HG02678 (cell line): ENCODE measurements around the gene CRB1.

ENCODE experiments used
- ATAC-seq: cut with Tn5 transposase; IDR thresholded peaks from one replicate; pipeline ENCODE4 v1.9.1; 2021; ENCODE audit warnings: mild to moderate bottlenecking, moderate library complexity; ENCODE audit not compliant: unreplicated experiment

Gene CRB1

GRCh38 chr1:197302775-197303174, 34.7 kb downstream of the CRB1 start:
- ATAC-seq: no peak

GRCh38 chr1:197303463-197303862, 35.4 kb downstream of the CRB1 start:
- ATAC-seq: no peak

DNA sequence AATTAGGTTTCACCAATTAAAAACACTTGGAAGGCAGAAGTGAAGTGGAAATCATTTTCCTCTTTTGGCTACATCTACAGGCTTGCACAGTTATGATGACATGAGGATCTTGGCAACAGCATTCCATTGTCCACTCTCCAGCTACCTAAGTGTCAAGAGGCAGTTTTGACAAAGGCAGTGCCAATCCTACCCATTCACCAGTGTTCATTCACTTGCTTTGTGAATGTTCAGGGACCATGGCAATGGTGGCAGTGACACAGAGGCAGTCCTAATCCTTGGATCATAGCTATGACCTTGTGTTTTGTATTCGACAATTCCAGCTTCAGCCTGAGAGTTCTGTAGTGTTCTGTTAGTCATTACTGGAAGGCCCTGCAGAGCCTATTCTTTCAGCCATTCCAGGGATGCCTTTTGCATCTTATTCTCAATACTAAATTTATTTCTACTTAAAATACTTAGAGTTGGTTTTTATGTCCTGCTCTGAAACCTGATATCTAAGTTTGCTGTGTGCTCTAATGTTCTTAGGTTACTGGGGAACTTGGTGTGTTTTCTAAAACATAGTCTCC, 36.7 kb downstream of the CRB1 start:
- ATAC-seq: no peak

- ATAC-seq: no peak
These were observed 37.9 kb downstream of the CRB1 start for GRCh38 chr1:197305925-197306324.

DNA sequence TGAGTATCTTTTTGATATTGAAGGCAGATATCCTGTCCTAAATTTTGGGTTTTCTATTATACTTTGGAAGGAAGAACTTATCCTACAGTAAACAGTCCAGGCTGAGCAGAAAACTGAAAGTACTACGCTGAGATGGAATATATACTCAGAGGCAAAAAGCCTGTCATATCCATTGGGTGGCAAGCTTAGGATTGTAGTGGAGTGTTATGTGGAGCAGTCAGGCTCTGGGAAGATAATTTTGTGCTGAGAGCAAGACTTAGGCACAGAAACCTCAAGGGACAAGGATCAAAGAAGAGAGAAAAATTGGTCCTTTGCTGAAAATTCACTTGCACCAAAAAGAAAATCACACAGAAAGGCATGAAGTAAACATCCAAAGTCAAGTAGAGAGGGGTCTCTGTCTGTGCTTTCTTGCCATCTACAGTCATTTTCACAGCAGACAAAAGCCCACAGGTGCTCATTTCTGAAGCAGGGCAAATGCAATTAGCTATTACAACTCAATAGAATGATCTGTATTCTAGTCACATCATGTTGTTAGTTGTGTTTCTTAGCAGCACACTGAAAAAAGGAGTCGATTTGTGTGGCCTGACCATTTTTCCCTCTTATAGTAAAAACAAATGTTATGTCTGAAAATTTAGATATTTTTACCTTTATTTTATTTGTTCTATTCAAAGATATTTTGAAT, 38.5 kb downstream of the CRB1 start:
- no peak for ATAC-seq

DNA sequence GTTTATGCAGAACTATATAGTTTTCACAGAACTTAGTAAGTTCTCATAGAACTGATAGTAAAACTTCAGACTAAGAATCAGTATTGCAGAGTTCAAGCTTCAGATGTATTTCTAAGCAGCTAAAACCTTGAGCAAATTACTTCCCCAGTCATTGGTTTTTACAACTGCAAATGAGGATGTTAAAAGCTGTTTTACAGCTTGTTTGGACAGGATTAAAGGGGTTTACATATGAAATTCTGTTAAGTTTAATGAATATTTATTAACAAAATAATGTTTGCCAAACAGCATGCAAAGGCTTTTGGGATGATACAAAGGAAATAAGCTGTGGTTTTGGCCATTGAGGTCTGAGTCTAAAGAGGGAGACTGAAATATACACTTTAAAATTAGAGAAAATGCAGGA, 39.1 kb downstream of the CRB1 start:
- ATAC-seq: no peak

DNA sequence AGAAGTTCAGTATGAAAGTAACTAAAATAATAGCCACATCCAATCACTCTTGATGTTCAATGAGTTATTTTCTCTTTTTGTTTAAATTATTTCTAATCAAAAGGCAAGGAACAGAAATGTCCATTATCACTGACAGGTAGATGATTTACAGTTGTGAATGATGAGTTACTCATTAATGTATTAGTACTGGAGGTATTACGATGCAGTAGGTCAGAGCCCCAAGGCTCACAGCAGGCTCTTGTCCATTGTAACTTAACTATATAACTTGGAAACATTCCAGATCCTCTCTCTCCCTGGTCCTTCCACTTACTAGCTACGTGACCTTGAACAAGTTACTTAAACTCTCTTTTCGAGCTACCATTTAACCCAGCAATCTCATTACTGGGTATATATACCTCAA, 39.5 kb downstream of the CRB1 start:
- no peak for ATAC-seq

DNA sequence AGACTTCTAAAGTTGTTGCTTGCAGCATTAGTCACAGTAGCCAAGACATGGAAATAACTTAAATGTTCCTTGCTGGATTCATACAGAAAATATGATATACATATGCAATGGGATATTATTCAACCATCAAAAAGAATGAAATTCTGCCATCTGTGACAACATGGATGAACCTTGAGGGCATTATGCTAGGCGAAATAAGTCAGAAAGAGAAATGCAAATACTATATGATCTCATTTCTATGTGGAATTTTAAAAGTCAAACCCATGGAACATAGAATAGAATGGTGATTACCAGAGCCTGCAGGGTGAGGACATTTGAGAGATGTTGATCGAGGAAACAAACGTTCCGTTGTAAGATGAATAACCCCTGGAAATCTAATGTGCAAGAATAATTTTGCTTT, 43.0 kb downstream of the CRB1 start:
- ATAC-seq: no peak

DNA sequence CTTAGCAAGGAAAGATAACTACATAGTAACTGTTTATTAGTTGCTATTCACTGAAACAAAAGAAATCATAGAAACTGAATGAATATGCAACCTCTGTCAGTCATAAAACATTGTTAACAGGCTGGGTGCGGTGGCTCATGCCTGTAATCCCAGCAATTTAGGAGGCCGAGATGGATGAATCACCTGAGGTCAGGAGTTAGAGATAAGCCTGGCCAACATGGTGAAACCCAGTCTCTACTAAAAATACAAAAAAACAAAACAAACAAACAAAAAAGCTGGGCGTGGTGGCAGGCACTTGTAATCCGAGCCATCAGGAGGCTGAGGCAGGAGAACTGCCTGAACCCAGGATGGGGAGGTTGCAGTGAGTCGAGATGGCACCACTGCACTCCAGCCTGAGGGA, 44.1 kb downstream of the CRB1 start:
- ATAC-seq: no peak

DNA sequence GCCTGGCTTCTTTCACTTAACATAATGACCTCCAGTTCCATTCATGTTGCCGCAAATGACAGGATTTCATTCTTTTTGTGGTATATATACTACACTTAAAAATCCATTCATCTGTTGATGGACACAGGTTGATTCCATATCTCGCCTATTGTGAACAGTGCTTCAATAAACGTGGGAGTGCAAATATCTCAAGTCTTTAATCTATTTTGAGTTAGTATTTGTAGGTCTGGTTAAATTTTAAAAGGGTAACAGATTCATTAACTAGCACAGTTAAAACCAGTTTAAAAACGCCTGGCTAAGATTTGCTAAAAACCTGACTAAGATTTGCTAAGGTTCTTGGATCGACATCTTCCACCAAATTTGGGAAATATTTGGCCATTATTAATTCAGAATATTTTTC, 45.7 kb downstream of the CRB1 start:
- no peak for ATAC-seq

- no peak for ATAC-seq
These were observed 46.6 kb downstream of the CRB1 start for GRCh38 chr1:197314682-197315081.

DNA sequence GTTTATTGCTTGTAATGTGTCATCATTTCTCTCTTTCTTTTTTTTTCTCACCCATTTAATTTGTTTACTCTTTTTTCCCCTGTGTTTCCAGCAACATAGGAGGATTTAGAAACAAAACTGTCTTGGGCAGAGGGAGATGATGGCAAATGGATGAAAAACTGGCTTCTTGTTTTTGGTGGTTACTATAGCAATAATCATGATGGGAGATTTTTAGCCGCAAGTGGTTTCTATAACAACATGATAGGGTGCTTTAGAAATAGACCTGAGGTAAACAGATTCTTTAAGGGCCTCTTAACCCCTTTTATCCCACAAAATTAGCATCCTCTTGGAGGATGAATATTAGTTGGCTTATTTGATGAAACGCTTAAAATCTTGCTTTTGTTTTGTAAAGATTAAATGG, 51.6 kb downstream of the CRB1 start:
- ATAC-seq: no peak

DNA sequence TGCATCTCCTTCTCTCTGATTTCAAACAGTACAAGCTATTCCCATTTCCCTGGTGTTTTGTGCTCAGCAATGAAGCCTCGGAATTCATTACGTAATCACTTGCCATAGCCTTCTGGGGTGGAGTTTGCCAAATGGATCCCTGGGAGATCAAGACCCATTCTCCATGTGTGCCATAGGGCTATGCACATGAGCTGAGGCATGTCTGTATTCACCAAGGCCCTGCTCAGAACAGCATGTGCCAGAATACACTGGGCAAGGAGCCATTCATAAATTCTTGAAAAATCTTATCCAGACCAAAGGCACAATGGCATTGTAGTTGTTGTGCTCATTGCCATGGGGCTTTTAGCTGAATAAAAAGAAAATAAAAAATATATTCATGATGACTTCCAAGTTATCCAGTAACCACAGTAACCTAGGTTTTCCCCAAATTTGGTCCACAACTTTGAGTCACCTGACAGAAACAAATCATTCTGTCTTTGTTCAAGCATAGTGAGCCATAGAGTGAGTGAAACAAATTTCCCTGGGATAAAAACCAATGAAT, 53.0 kb downstream of the CRB1 start:
- no peak for ATAC-seq

DNA sequence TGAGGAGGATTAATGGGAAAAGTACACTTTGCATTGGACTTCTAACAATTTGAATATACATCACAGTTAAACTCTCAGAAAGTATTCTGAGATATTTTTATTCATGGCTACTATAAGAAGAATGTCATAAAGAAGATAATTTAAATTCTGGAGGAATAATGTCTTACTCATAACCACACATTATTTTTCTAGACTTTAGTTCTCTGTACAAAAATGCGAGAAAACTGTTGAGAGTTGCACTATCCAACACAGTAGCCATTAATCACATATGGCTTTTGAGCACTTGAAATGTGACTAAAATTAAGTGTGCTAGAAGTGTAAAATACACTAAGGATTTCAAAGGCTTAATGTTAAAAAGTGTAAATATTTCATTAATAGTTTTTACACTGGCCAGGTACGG, 53.8 kb downstream of the CRB1 start:
- ATAC-seq: no peak

DNA sequence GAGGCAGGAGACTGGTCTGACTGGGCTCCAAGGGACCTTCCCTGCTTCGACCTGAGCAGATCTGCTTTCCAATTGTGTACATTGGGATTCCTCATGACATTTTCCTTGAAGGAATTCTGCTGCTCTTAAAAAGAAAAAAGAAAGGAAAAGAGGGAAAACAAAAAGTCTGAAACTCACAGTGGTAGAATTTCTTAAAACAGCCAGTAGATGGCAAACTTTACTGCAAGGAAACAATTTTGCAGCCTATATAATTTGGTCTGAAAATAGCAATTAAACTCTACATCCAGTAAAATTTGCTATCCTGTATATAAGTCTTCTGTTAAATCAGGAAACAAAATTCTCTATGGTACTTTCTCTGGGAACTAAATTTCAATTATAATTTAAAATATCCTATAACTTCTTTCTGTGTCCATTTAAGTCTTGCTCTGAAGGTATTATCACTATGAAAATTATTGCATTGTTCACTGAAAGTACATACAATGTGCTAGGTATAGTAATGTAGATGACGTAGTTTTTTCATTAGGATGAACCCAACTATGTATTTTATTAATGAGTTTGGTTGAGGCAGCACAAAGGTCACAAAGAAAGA, 59.8 kb downstream of the CRB1 start:
- peak; percentile 47 for ATAC-seq

- no peak for ATAC-seq
These were observed 62.2 kb downstream of the CRB1 start for GRCh38 chr1:197330213-197330612.

DNA sequence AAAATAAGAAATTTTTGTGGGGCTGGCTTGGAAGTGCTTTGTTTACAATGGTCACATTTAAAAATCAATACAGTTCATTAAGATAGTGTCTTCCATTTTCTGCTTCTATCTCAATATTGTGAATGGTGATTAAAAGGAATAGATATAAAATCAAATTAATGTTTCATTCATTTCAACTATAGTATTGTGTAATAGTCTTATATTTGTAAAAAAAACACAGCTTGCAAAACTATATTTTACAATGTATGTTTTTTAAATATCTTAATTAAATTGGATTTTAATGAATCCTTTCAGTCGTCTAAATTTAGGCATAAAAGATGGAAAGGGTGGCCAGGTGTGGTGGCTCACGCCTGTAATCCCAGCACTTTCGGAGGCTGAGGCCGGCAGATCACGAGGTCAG, 63.5 kb downstream of the CRB1 start:
- ATAC-seq: no peak

GRCh38 chr1:197333041-197333440, 65.0 kb downstream of the CRB1 start:
- no peak for ATAC-seq

GRCh38 chr1:197336571-197336970, 68.5 kb downstream of the CRB1 start:
- ATAC-seq: no peak

DNA sequence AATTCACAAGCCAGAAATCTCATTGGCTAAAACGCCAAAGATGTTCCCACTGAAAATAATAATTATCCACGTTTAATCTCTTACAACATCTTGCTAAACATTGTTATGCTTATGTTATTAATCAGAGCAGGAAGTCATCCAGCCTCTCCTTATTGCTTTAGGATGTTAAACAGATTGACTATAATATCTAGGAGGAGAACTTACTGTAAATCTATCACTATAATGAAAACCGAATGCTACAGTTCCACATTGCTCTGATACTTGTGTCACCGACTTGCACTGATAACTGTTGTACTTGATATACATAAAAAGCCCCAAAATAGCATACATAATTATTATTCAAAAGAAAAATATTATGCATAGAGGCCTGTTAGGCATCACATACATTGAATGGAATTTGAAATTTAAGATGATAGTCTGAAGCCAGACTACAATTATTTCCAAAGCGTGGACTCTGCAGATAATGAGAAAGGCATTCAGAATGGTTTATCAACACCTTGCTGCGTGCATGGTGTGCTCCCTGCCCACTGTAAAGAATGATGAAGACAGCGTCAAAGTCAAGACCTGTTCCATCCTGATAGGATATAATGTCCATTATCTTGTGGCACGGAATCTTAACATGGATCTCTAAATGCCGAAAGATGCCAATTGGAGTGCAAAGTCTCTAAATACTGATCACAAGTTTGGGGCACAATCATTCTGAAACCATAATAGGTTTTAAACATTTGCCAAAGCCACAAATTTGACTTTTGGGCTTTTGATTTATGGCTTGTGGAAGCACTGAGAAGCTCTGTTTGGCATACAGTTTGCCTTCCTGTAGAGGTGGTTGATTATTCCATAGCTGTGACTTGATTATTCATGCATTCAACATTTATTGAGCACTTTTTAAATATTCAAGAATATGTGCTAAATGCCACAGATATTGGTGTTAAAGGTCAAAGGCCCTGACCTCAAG, 71.3 kb downstream of the CRB1 start:
- no peak for ATAC-seq

DNA sequence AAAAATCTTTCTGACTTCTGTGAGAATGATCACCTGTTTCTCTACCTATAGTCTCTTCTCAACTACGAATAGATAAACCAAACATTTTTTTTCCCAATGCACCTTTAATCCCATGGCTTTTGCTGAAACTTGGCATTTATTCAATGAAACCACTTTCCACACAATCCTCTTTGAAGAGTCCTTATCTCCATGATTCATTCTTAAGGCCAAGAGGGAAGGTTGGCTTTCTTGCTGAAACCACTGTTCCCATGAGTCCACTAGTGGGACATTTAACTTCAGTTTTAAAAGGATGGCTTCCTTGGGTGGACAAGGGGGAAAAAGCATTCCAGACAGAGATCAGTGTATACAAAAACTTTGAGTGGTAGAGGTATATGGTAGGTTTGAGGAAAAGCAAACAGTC, 73.6 kb downstream of the CRB1 start:
- ATAC-seq: no peak
